ENCODE measurements around the gene DIMT1. TPM values are rescaled to one million over a fixed set of nuclear protein-coding genes. Genes with fewer than 3 reads are reported as not detected.

Gene DIMT1
- polyA plus RNA-seq, 1 donor (not counting 4 experiments of a cell fraction or from before 2014, with no cell fraction given) = 49.9 TPM

DNA sequence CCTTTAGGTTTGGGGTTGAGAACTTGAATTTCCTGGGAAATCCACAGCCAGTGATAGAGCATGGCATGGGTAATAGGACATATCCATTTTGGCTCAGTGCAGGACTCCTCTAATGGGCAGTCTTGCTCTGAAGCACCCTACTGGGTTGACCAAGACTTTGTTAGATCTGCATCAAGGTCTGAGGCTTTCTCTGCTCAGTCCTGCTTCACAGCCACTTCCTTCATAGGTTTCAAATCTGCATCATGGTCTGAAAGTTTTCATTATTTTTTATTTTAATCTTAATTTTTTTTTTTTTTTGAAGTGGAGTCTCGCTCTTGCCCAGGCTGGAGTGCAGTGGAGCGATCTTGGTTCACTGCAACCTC is 61.2 kb downstream of the DIMT1 start:
- dilution Hi-C loops (cut with MboI; ENCODE audit: extremely low pct_ligation_motif_present, low sequenced_read_pairs) = no loop called here
- H3K27ac ChIP-seq (ENCODE audit: control insufficient read depth, insufficient read depth, low read length) = no peak overlapping the region
- H3K9me1 ChIP-seq (ENCODE audit: control insufficient read depth, extremely low read depth, insufficient read depth, low read length) = no peaks in the 10 kb centered on the region
- no peaks in the 10 kb centered on the region for H3K9me3 ChIP-seq (ENCODE audit: control insufficient read depth, low read depth, low read length)
- no peak overlapping the region for H3K9ac ChIP-seq (ENCODE audit: control insufficient read depth, extremely low read depth, insufficient read depth, low read length)
- H3K36me3 ChIP-seq (ENCODE audit: control insufficient read depth in 2 of 2, extremely low read depth in 1 of 2, insufficient read depth in 2 of 2, low read length in 2 of 2) = no peaks in the 10 kb centered on the region
- TF ChIP-seq, protein P1, sequence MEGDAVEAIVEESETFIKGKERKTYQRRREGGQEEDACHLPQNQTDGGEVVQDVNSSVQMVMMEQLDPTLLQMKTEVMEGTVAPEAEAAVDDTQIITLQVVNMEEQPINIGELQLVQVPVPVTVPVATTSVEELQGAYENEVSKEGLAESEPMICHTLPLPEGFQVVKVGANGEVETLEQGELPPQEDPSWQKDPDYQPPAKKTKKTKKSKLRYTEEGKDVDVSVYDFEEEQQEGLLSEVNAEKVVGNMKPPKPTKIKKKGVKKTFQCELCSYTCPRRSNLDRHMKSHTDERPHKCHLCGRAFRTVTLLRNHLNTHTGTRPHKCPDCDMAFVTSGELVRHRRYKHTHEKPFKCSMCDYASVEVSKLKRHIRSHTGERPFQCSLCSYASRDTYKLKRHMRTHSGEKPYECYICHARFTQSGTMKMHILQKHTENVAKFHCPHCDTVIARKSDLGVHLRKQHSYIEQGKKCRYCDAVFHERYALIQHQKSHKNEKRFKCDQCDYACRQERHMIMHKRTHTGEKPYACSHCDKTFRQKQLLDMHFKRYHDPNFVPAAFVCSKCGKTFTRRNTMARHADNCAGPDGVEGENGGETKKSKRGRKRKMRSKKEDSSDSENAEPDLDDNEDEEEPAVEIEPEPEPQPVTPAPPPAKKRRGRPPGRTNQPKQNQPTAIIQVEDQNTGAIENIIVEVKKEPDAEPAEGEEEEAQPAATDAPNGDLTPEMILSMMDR (optimal IDR thresholded peaks at IDR 0.05 in 1 of 3, IDR thresholded peaks at IDR 0.05 in 1 of 3, conservative IDR thresholded peaks at IDR 0.05 in 1 of 3; ENCODE audit: extremely low read depth in 1 of 3, insufficient read depth in 2 of 3, low read length in 3 of 3) = no peak
- no peak for TF ChIP-seq EZH2 (IDR thresholded peaks at IDR 0.05; ENCODE audit: low read length)
- H3K4me3 ChIP-seq (ENCODE audit: control insufficient read depth in 2 of 3, extremely low read depth in 1 of 3, insufficient read depth in 2 of 3, low read depth in 1 of 3, low read length in 3 of 3) = no peak overlapping the region
- peaks cover 2% of the 10 kb centered on the region for H4K20me1 ChIP-seq (ENCODE audit: control insufficient read depth, extremely low read depth, insufficient read depth, low read length)
- no peaks in the 10 kb centered on the region for H3K27me3 ChIP-seq (ENCODE audit: control insufficient read depth, extremely low read depth, insufficient read depth, low read length)
- H3K4me2 ChIP-seq (ENCODE audit: control insufficient read depth, extremely low read depth, insufficient read depth, low read depth, low read length) = no peak overlapping the region
- H3K4me1 ChIP-seq (ENCODE audit: control insufficient read depth, extremely low read depth, insufficient read depth, low read length) = peaks cover 9% of the 10 kb centered on the region
- H3K79me2 ChIP-seq (ENCODE audit: control insufficient read depth, insufficient read depth, low read length) = peaks cover 48% of the 10 kb centered on the region
- H2AFZ ChIP-seq (ENCODE audit: control insufficient read depth, low read length) = no peak overlapping the region
- no peak for FAIRE-seq
- no peak for DNase-seq (ENCODE audit: low read depth, low spot score)

DNA sequence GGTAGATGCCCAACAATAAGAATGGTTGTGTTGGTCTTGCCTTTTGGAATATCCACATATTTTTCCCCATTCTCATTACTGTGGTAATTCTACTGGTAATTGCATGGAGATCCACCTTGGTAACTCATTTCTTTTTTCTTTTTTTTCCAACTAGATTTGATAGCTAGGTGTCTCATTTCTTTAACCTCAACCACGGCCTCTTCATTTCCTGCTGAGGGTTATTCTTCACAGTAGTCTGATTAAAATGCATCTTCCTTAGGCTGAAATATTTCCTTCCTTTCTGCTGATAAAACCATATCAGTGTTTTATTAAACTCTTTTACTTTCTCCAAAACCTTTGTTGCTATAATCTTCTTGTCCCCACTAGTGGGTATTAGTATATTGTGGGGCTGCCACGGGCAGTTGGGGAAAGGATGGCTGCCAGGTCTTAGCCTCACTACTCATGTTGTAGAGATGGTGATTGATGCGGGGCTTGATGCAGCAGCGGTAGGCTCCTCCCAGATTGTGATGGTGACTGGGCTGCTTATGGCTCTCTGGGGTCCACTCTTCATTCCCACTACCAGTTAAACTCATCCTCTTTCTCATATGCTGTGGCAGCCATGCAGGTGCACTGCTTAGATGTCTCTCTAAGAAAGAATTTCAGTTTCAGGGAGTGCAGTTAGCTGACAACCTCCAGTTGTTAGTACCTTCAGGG is 61.8 kb downstream of the DIMT1 start:
- Histone ChIP-seq H3K27ac (ENCODE audit: control insufficient read depth, insufficient read depth, low read length) (no peak overlapping the region), H2AFZ (ENCODE audit: control insufficient read depth, low read length) (no peak overlapping the region), H3K9me1 (ENCODE audit: control insufficient read depth, extremely low read depth, insufficient read depth, low read length) (no peaks in the 10 kb centered on the region), H3K27me3 (ENCODE audit: control insufficient read depth, extremely low read depth, insufficient read depth, low read length) (no peaks in the 10 kb centered on the region), H3K36me3 (ENCODE audit: control insufficient read depth in 2 of 2, extremely low read depth in 1 of 2, insufficient read depth in 2 of 2, low read length in 2 of 2) (no peaks in the 10 kb centered on the region), H3K9me3 (ENCODE audit: control insufficient read depth, low read depth, low read length) (no peaks in the 10 kb centered on the region), H3K4me1 (ENCODE audit: control insufficient read depth, extremely low read depth, insufficient read depth, low read length) (peaks cover 9% of the 10 kb centered on the region), H3K79me2 (ENCODE audit: control insufficient read depth, insufficient read depth, low read length) (peaks cover 47% of the 10 kb centered on the region), H4K20me1 (ENCODE audit: control insufficient read depth, extremely low read depth, insufficient read depth, low read length) (peaks cover 2% of the 10 kb centered on the region), H3K9ac (ENCODE audit: control insufficient read depth, extremely low read depth, insufficient read depth, low read length) (no peak overlapping the region), H3K4me3 (ENCODE audit: control insufficient read depth in 2 of 3, extremely low read depth in 1 of 3, insufficient read depth in 2 of 3, low read depth in 1 of 3, low read length in 3 of 3) (no peak overlapping the region), H3K4me2 (ENCODE audit: control insufficient read depth, extremely low read depth, insufficient read depth, low read depth, low read length) (no peak overlapping the region)
- FAIRE-seq (no peak), DNase-seq (ENCODE audit: low read depth, low spot score) (no peak)
- TF ChIP-seq, protein P1 (optimal IDR thresholded peaks at IDR 0.05 in 1 of 3, IDR thresholded peaks at IDR 0.05 in 1 of 3, conservative IDR thresholded peaks at IDR 0.05 in 1 of 3; ENCODE audit: extremely low read depth in 1 of 3, insufficient read depth in 2 of 3, low read length in 3 of 3) = no peak
- no peak for TF ChIP-seq EZH2 (IDR thresholded peaks at IDR 0.05; ENCODE audit: low read length)
- dilution Hi-C loops (cut with MboI; ENCODE audit: extremely low pct_ligation_motif_present, low sequenced_read_pairs) = no loop called here

Data from keratinocyte (primary cell).